Measurements from ENCODE around the gene ZDHHC3.

Gene ZDHHC3

DNA sequence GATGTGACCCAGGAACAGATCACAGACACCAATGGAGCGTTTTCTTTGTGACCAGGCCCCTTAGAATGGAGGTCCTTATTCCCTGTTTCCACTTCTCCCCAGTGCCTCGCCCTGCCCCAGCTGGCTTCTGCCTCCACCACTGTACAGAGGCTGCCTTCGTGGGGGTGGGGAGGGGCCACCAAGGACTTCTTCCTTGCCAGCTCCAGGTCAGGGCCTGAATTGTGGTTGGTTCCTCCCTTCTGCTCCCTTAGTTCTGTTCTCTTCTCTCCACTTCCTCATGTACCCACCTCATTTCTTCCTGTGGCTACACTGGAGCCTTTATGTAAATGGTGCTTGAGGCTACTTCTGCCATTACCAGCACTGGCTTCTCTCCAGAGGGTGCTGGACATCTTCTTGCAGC lies 85.1 kb downstream of the ZDHHC3 start:
- DNase-seq, result no peak

DNA sequence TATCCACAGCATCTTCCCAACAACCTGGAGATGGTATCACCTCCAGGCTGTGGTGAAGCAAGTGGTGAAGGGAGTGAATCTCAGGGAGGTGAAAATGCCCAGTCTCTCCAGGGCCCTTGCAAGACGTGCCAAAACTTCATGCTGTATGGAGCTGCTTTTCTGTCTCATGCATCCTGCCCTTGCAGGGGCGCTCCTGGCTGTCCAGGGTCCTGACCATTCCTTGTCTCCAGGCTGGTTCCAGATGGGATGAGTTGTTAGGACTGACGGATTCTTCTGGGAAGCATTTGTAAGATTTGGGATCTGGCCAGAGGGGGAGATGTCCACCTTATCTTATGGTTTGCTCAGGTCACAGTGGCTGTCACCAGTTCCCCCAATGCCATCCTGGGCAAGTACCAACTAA lies 85.7 kb downstream of the ZDHHC3 start:
- no peak for DNase-seq

DNA sequence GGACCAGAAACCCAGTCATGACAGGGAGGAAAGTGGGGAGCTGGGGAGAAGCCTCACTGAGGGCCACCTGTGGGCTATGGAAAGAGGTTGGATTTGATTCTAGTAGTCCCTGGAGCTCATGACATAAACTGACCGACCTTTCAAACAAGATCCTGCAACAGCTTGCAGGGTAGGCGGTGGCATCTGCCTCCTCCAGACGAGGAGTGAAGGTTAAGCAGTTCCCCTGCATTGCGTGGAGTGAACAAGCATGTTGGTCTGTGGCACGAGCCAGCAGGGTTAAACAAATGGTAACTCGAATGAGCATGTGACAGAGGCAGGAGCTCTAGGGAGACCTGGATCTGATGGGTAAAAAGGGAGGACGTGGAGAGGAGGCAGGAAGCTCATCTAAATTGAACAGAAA lies 88.9 kb downstream of the ZDHHC3 start:
- DNase-seq, result no peak

DNA sequence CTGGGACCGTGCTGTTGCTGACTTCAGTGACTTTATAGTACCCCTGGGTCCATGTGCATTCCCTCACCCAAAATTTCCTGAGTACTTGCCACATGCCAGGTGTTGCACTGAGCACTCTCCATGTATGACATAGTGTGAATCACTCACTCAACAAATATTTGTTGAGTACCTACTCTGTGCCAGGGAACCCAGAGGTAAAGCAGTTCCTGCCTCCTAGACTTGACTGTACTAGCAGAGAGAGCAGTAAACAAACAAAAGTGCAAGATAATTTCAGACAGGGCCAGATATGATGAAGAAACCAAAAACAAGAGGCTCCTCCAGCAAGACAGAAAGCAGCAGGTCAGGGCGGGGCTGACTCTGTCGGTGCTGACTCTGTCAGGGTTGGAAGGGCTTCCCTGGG lies 89.4 kb downstream of the ZDHHC3 start:
- DNase-seq, result no peak

DNA sequence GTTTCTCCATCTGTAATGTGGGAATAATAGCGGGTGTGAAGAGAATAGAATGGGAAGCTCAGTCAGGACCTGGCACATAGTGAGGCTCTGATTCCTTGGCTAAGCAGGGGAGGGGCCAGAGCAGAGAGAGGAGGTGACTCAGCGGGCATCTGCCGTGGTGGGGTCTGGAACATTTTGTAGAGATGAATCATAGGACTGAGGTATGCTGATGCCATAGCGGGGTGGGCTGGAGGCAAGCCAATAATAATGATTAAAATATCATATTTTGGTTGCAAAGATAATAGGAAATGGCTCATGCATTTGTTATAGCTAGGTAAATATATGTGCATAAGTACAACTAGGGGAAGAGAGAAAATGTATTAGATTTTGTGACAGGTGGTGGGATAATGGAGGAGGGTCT lies 90.4 kb downstream of the ZDHHC3 start:
- no peak for DNase-seq

DNA sequence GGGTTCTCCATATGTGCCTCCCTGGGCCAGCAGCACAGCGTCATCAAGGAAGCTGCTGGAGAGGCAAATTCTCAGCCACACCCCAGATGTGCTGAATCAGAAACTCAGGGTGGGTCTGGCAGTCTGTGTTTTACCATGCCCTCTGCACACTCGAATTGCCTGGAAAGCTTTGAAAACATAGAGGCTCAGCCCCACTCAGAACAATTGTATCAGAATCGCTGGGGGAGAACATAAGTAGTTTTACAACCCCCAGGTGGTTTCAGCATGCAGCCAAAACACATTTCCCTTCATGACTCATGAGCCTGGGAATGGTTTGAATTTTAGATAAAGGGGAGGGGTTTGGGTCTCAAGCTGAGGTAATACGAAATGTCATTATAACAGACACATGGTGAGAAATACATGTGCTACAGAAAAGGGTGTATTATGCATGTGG lies 92.0 kb downstream of the ZDHHC3 start:
- no peak for DNase-seq

DNA sequence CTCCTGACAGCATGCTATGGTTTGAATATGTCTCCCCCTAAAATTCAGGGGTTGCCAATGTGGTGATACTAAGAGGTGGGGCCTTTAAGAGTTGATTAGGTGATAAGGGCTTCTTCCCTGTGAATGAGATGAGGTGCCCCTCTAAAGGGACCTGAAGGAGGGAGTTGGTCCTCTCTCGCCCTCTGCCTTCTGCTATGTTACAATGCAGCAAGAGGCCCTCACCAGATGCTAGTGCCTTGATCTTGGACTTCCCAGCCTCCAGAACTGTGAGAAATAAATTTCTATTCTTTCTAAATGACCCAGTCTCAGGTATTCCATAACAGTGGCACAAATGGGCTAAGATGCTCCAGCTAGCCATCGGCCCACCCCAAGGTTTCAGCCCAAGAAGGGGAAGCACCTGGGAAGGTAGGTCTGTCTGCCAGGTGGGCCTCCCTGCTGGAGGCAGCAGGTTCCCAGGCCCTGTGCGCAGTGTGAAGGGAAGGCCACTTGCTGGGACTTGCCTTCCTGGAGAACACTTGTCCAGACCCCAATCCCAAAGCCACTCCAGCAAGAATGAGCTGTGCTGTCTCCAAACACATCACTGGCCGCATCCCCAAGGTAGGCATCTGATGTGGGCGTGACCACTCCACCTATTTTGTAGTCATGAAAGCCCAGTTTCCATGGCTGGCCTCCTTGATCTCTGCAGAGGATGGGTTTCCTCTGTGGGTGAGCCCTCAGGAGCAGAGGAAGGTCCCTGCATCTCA lies 92.6 kb downstream of the ZDHHC3 start:
- no peak for DNase-seq

DNA sequence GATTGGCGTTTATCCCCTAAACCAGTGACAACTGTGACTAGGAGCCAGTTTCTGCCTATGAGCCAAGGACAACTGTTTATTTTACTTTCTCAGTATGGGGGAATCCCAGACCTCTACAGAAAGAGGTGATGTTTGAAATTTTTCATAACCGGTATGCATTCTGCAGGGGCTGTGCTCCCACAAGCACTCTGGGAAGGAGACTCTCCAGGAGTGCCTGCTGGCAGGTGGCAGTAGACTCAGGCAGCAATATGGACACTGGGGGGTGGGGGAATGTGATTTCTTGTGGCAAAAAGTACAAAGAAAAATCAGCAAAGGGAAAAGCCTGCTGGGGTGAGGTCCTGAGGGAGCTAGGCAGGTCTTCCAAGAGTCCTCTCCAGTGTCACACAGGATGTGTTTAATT lies 95.7 kb downstream of the ZDHHC3 start:
- DNase-seq, result no peak

DNA sequence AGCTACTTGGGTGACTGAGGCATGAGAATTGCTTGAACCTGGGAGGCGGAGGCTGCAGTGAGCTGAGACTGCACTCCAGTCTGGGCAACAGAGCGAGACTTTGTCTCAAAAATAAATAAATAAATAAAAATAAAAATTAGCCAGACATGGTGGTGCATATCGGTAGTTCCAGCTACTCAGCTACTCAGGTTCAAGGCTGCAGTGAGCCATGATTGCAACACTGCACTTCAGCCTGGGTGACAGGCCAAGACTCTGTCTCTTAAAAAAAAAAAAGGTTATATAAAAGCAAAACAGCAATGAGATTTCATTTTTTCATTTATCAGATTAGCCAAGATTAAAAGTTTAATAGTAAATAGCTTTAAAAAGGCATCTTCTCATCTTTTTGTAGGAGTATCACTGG lies 98.6 kb downstream of the ZDHHC3 start:
- no peak for DNase-seq

DNA sequence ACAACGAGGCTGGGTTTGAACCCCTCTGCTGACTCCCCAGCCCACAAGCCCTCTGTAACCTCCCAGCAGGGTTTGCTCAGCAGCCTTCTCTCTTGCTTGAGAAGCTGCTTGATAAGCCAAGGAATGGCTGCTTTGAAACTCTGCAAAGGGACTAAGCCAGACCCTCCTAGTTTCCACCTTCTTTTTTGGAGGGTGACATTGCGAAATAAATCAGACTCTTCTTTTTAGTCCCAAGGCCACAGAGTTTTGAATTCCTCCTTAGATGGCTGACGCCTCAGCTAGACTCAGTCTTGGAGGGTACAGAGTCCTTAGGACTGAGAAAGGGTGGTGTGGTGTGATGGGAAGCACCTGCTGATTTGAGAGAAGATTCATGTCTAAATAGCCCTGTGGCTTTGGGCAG lies 100.4 kb downstream of the ZDHHC3 start:
- DNase-seq, result no peak
